Fibroblast of mammary gland (primary cell): ENCODE data around the gene AANAT.

ENCODE experiments used
- DNase-seq: peaks from one replicate; pipeline ENCODE4 v3.0.0-alpha.2; 2010; ENCODE audit warnings: low read depth
- H3K4me3 ChIP-seq: 2 replicates; pipeline ENCODE4 v1.5.1; 2011; ENCODE audit warnings: low read depth, mild to moderate bottlenecking, low read length, moderate library complexity; ENCODE audit not compliant: control insufficient read depth
- CTCF ChIP-seq: conservative IDR thresholded peaks from 2 replicates; pipeline ENCODE4 v1.5.1; 2011; ENCODE audit warnings: low read depth, low read length, inconsistent platforms; ENCODE audit not compliant: control insufficient read depth, insufficient read depth

The AANAT gene

GRCh38 chr17:76467366-76467765 lies at the start of gene AANAT:
AANAT (plus strand) TSS chr17:76467603; CDS start chr17:76468747, 1,144 bp downstream.
- no peak within 1 kb of the TSS for H3K4me3 ChIP-seq
- no peak for TF ChIP-seq CTCF
- DNase-seq, result no peak

- no peak overlapping the region for H3K4me3 ChIP-seq
- TF ChIP-seq CTCF, result no peak
- DNase-seq, result no peak
These were observed 47.7 kb upstream of the AANAT start for GRCh38 chr17:76419576-76420260.

GRCh38 chr17:76420356-76421043 lies 46.9 kb upstream of the AANAT start:
- TF ChIP-seq CTCF, result no peak
- DNase-seq, result no peak
- H3K4me3 ChIP-seq, result no peak overlapping the region

- no peak for DNase-seq
- TF ChIP-seq CTCF, result no peak
These were observed 46.4 kb upstream of the AANAT start for GRCh38 chr17:76421044-76421407.

GRCh38 chr17:76422406-76422805 lies 45.0 kb upstream of the AANAT start:
- no peak for DNase-seq
- H3K4me3 ChIP-seq, result no peak overlapping the region
- no peak for TF ChIP-seq CTCF

More at GRCh38 chr17:76421044-76421407, 46.4 kb upstream of the AANAT start:
- H3K4me3 ChIP-seq, result no peak overlapping the region

- no peak for TF ChIP-seq CTCF
- DNase-seq, result no peak
These were observed 44.5 kb upstream of the AANAT start for GRCh38 chr17:76422860-76423259.

More at GRCh38 chr17:76422860-76423259, 44.5 kb upstream of the AANAT start:
- H3K4me3 ChIP-seq, result no peak overlapping the region
